BJ (cell line): Measurements from ENCODE around the gene TTC27. TPM values are rescaled to one million over a fixed set of nuclear protein-coding genes. Genes with fewer than 3 reads are reported as not detected.

Experiments
- CTCF ChIA-PET: fragments of 350-600 bp; formaldehyde crosslinking; extraction: SDS; loops from one replicate; lab custom pipeline; 2021; ENCODE audit warnings: antibody characterized with exemption, inconsistent platforms; lab: Yijun Ruan, JAX
- POLR2A ChIA-PET: fragments of 300-600 bp; sonication (Branson Sonifier 250); formaldehyde crosslinking; extraction: SDS; loops from one replicate; lab custom pipeline; 2021; ENCODE audit warnings: antibody characterized with exemption; lab: Charles Lee
- DNase-seq: peaks from one replicate; pipeline ENCODE4 v3.0.0-alpha.2; 2011; ENCODE audit warnings: low read depth
- H3K27me3 ChIP-seq: 2 replicates; pipeline ENCODE4 v1.6.0; 2011; ENCODE audit warnings: low read length; ENCODE audit not compliant: control insufficient read depth, insufficient read depth
- H3K36me3 ChIP-seq: 2 replicates; pipeline ENCODE4 v1.5.1; 2011; ENCODE audit warnings: low read length; ENCODE audit not compliant: control insufficient read depth, insufficient read depth
- H3K4me3 ChIP-seq: 2 replicates; pipeline ENCODE4 v1.5.1; 2011; ENCODE audit warnings: low read depth, mild to moderate bottlenecking, control low read depth, low read length
- polyA plus RNA-seq: library from polyadenylated mRNA; depleted of rRNA; stranded (reverse); fragments of >200 nt; gene quantifications from 2 replicates; pipeline ENCODE4 v1.2.3, GENCODE V29; 2011
- TF ChIP-seq, protein P1 (sequence below): IDR thresholded peaks from 2 replicates; pipeline ENCODE4 v1.5.1; 2011; ENCODE audit warnings: low read depth, mild to moderate bottlenecking, control low read depth, inconsistent platforms, low read length, moderate library complexity; ENCODE audit not compliant: insufficient read depth

Gene TTC27
- polyA plus RNA-seq, 1 experiment, result 10.4 TPM

DNA sequence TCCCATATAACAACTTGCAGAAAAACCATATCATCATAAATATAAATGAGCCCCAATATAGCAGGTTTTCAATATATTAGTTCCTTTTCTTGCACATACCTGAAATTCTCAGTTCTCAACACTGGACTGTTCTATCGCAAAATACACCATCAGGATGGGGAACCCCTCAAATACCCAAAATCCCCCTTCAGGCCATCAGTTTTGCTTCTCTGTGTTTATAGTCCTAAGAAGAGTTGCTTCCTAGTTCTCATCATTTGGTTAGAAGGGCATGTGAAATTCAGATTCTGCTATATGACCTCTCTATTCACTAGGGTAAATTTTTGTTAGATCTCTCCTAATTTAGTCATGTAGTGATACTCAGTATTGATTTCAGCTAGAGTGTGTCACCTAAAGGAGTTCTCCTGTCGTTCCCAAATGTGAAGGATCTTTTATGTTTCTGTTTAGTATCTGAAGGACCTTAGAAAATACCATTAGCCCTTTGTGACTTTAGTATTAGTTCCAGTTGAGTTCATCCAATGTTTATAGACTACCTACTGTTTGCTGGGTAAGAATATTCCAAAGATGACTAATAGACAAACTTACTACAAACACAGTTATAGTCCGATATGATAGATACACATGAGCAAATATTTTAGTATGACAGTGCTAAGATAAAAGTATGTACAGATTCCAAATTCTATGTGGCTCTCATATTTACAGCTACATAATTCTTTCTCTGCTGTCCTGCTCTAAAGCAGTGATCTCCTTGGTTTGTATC lies 115.8 kb downstream of the TTC27 start:
- POLR2A ChIA-PET, result no interaction called here
- DNase-seq, result no peak

DNA sequence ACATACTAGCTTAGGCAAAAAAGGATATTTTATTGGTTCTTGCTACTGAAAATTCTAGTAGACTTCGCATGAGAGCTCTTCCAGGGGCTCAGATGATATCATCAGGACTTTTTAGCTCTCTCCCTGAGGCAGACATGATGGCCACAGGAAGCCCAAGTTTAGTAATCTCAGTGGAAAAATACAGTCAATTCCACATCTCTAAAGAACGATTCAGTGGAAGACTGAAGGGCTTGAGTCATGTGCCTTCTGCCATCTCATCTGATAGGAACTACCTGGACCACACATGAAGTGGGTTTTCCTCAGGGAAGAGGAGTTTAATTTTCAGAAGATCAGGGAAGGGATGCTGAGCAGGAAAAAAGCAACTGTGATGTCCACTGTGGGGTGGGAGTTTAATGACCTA lies 117.3 kb downstream of the TTC27 start:
- peak; percentile 24 for DNase-seq
- TF ChIP-seq, protein P1, sequence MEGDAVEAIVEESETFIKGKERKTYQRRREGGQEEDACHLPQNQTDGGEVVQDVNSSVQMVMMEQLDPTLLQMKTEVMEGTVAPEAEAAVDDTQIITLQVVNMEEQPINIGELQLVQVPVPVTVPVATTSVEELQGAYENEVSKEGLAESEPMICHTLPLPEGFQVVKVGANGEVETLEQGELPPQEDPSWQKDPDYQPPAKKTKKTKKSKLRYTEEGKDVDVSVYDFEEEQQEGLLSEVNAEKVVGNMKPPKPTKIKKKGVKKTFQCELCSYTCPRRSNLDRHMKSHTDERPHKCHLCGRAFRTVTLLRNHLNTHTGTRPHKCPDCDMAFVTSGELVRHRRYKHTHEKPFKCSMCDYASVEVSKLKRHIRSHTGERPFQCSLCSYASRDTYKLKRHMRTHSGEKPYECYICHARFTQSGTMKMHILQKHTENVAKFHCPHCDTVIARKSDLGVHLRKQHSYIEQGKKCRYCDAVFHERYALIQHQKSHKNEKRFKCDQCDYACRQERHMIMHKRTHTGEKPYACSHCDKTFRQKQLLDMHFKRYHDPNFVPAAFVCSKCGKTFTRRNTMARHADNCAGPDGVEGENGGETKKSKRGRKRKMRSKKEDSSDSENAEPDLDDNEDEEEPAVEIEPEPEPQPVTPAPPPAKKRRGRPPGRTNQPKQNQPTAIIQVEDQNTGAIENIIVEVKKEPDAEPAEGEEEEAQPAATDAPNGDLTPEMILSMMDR, result no peak
- Histone ChIP-seq H3K36me3 (no peaks in the 10 kb centered on the region; the same call in 1 of the 2 replicates), H3K27me3 (no peaks in the 10 kb centered on the region), H3K4me3 (no peak overlapping the region)
- ChIA-PET CTCF (interaction anchor here (0.6 kb wide), 1 partner anchor 189 kb away, joined by 3 read pairs; no protein-coding TSS in a partner anchor), POLR2A (no interaction called here)

More for the DNA sequence above, 115.8 kb downstream of the TTC27 start:
- TF ChIP-seq, protein P1, result no peak
- no peaks in the 10 kb centered on the region for H3K27me3 ChIP-seq
- H3K4me3 ChIP-seq, result no peak overlapping the region
- H3K36me3 ChIP-seq, result no peaks in the 10 kb centered on the region; the same call in 1 of the 2 replicates
- CTCF ChIA-PET, result no interaction called here

DNA sequence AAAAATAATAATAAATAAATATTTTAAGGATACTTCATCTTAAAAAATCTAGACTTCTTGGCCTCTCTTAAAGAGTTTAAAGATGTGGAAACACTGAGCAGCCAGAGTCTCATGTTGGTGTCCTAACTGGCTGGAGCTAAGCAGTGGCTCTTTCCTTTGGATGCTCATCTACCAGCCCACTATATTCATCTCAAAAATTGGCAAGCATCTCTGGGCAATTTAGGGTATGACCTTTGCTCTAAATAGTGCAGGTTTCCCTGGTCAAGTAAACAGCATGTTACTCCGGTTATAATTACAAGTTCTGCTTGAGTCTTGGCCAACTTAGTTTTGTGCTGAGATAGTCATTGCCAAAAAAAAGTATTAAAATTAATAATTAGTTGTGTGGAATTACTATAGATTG lies 117.8 kb downstream of the TTC27 start:
- CTCF ChIA-PET, result interaction anchor here (0.6 kb wide), 1 partner anchor 642 kb away, joined by 3 read pairs; no protein-coding TSS in a partner anchor
- Histone ChIP-seq H3K27me3 (no peaks in the 10 kb centered on the region), H3K36me3 (no peaks in the 10 kb centered on the region; the same call in 1 of the 2 replicates), H3K4me3 (no peak overlapping the region)
- TF ChIP-seq, protein P1, result no peak
- no peak for DNase-seq
- POLR2A ChIA-PET, result no interaction called here

DNA sequence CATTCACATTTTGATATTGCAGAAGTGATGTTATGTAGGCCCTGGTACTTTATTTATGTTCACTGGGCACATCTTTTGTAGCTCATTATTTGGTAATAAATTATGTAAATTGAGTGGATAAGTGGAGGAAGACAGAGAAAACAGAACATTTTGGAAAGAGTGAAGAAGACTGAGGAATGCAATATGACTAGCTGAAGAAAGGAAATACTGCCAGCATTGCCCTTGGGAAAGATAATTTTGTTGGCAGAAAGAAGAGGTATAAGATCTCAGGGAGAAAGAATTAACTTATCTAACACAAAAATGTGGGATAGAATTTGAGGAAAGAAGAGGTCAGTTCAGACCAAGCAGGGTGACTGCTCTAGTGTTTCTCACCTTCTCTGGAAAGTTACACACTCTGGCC lies 118.8 kb downstream of the TTC27 start:
- DNase-seq, result no peak

DNA sequence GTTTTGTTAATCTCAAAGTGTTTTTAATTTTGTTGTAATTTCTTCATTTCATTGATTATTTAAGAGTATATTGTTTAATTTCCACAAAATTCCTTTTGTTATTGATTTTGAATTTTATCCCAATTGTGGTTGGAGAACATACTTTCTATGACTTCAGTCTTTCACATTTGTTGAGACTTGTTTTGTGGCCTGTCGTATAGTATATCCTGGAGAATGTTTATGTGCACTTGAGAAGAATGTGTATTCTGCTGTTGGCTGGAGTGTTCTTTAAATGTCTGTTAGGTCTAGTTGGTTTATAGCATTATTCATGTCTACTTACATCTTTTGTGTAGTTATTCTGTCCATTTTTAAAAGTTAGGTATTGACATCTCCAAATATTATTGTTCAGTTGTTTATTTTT lies 120.3 kb downstream of the TTC27 start:
- CTCF ChIA-PET, result interaction anchor here (1.6 kb wide), 1 partner anchor 8 kb away, joined by 4 read pairs; no protein-coding TSS in a partner anchor
- Histone ChIP-seq H3K27me3 (no peaks in the 10 kb centered on the region), H3K4me3 (no peak overlapping the region), H3K36me3 (no peaks in the 10 kb centered on the region)
- DNase-seq, result no peak
- TF ChIP-seq, protein P1, result no peak
- POLR2A ChIA-PET, result no interaction called here

More for the DNA sequence above, 118.8 kb downstream of the TTC27 start:
- ChIA-PET POLR2A (no interaction called here), CTCF (no interaction called here)
- H3K4me3 ChIP-seq, result no peak overlapping the region
- H3K36me3 ChIP-seq, result no peaks in the 10 kb centered on the region; the same call in 1 of the 2 replicates
- H3K27me3 ChIP-seq, result no peaks in the 10 kb centered on the region
- TF ChIP-seq, protein P1, result no peak
